HEK293 (cell line): ENCODE data around the gene BICRA.

Experiments
- MZF1 ChIP-seq: fragments of 450-650 bp; formaldehyde crosslinking; IDR thresholded peaks from 2 replicates; pipeline ENCODE4 v1.5.1; 2017; ENCODE audit warnings: missing biosample characterization, missing genetic modification characterization, borderline replicate concordance
- YY1 ChIP-seq: fragments of 450-650 bp; formaldehyde crosslinking; IDR thresholded peaks from 2 replicates; pipeline ENCODE4 v1.5.1; 2018; ENCODE audit warnings: missing biosample characterization, missing genetic modification characterization
- ZNF10 ChIP-seq: fragments of 450-650 bp; formaldehyde crosslinking; IDR thresholded peaks from 2 replicates; pipeline ENCODE4 v1.5.1; 2017; ENCODE audit warnings: missing biosample characterization, missing genetic modification characterization
- ZNF239 ChIP-seq: fragments of 450-650 bp; formaldehyde crosslinking; IDR thresholded peaks from 2 replicates; pipeline ENCODE4 v1.5.1; 2016; ENCODE audit warnings: missing biosample characterization, missing genetic modification characterization
- ZNF274 ChIP-seq, 2 experiments: fragments of 200-500 bp in 1 of 2; fragments of 450-650 bp in 1 of 2; sonication (Bioruptor generic) in 1 of 2; formaldehyde crosslinking in 1 of 2; IDR thresholded peaks; 2 replicates each; pipeline versions ENCODE4 v1.5.1 to v1.6.1; 2014 to 2016; ENCODE audit warnings: borderline replicate concordance in 1 of 2, inconsistent platforms in 1 of 2, low read length in 1 of 2, missing biosample characterization in 1 of 2, missing genetic modification characterization in 1 of 2
- ZNF391 ChIP-seq: fragments of 450-650 bp; formaldehyde crosslinking; IDR thresholded peaks from 2 replicates; pipeline ENCODE4 v1.5.1; 2016; ENCODE audit warnings: low read depth, missing biosample characterization, missing genetic modification characterization, borderline replicate concordance
- ZNF530 ChIP-seq: fragments of 450-650 bp; formaldehyde crosslinking; IDR thresholded peaks from 2 replicates; pipeline ENCODE4 v1.5.1; 2016; ENCODE audit warnings: low read depth, missing biosample characterization, missing genetic modification characterization
- ZNF548 ChIP-seq: fragments of 450-650 bp; formaldehyde crosslinking; IDR thresholded peaks from 2 replicates; pipeline ENCODE4 v1.5.1; 2016; ENCODE audit warnings: missing biosample characterization, missing genetic modification characterization
- ZNF629 ChIP-seq: fragments of 450-650 bp; formaldehyde crosslinking; IDR thresholded peaks from 2 replicates; pipeline ENCODE4 v1.5.1; 2017; ENCODE audit warnings: missing biosample characterization, missing genetic modification characterization
- ZNF677 ChIP-seq: fragments of 450-650 bp; IDR thresholded peaks from 2 replicates; pipeline ENCODE4 v1.5.0; 2018; ENCODE audit warnings: missing biosample characterization, mild to moderate bottlenecking, missing genetic modification characterization, moderate library complexity
- ZNF707 ChIP-seq: fragments of 450-650 bp; formaldehyde crosslinking; IDR thresholded peaks from 2 replicates; pipeline ENCODE4 v1.5.1; 2016; ENCODE audit warnings: missing biosample characterization, missing genetic modification characterization
- TF ChIP-seq, protein P1 (sequence below): fragments of 450-650 bp; formaldehyde crosslinking; IDR thresholded peaks from 2 replicates; pipeline ENCODE4 v1.5.1; 2016; ENCODE audit warnings: missing biosample characterization, missing genetic modification characterization
- TF ChIP-seq, protein P2 (sequence below): fragments of 450-650 bp; formaldehyde crosslinking; IDR thresholded peaks from 2 replicates; pipeline ENCODE4 v1.5.1; 2016; ENCODE audit warnings: missing biosample characterization, missing genetic modification characterization, borderline replicate concordance

DNA sequence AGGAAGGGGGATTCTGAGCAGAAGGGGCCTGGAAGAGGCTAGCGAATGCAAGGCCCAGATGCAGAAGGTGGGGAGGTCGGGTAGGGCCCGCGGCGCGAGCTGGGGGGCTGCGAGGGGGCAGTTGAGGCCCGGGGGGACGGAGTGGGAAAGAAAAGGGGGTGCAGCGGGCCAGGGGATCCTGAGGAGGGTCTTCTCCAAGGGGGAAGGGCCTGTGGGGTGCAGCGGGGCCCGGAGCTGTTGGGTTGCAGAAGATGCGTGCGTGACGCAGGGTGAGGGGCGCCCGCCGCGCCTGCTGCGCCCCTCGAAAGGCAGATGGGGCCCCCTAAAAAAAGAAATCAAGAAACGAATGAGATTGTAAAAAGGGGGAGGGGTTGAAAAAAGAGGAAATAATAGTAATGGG is 36.3 kb upstream of the BICRA start:
- TF ChIP-seq ZNF707 (tag by site-specific recombination) (no peak), ZNF239 (tag by site-specific recombination) (no peak), ZNF548 (tag by site-specific recombination) (no peak), ZNF274 (IDR thresholded peaks at IDR 0.05; ENCODE audit: low read length) (no peak), ZNF274 (tag by site-specific recombination; IDR thresholded peaks at IDR 0.05; ENCODE audit: borderline replicate concordance) (no peak), ZNF677 (tag by site-specific recombination) (no peak), MZF1 (tag by site-specific recombination) (no peak), ZNF10 (tag by site-specific recombination) (no peak), ZNF629 (no peak), ZNF391 (tag by site-specific recombination) (no peak), ZNF530 (no peak), YY1 (no peak)
- TF ChIP-seq, protein P1, sequence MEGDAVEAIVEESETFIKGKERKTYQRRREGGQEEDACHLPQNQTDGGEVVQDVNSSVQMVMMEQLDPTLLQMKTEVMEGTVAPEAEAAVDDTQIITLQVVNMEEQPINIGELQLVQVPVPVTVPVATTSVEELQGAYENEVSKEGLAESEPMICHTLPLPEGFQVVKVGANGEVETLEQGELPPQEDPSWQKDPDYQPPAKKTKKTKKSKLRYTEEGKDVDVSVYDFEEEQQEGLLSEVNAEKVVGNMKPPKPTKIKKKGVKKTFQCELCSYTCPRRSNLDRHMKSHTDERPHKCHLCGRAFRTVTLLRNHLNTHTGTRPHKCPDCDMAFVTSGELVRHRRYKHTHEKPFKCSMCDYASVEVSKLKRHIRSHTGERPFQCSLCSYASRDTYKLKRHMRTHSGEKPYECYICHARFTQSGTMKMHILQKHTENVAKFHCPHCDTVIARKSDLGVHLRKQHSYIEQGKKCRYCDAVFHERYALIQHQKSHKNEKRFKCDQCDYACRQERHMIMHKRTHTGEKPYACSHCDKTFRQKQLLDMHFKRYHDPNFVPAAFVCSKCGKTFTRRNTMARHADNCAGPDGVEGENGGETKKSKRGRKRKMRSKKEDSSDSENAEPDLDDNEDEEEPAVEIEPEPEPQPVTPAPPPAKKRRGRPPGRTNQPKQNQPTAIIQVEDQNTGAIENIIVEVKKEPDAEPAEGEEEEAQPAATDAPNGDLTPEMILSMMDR (tag by site-specific recombination), result no peak
- TF ChIP-seq, protein P2, sequence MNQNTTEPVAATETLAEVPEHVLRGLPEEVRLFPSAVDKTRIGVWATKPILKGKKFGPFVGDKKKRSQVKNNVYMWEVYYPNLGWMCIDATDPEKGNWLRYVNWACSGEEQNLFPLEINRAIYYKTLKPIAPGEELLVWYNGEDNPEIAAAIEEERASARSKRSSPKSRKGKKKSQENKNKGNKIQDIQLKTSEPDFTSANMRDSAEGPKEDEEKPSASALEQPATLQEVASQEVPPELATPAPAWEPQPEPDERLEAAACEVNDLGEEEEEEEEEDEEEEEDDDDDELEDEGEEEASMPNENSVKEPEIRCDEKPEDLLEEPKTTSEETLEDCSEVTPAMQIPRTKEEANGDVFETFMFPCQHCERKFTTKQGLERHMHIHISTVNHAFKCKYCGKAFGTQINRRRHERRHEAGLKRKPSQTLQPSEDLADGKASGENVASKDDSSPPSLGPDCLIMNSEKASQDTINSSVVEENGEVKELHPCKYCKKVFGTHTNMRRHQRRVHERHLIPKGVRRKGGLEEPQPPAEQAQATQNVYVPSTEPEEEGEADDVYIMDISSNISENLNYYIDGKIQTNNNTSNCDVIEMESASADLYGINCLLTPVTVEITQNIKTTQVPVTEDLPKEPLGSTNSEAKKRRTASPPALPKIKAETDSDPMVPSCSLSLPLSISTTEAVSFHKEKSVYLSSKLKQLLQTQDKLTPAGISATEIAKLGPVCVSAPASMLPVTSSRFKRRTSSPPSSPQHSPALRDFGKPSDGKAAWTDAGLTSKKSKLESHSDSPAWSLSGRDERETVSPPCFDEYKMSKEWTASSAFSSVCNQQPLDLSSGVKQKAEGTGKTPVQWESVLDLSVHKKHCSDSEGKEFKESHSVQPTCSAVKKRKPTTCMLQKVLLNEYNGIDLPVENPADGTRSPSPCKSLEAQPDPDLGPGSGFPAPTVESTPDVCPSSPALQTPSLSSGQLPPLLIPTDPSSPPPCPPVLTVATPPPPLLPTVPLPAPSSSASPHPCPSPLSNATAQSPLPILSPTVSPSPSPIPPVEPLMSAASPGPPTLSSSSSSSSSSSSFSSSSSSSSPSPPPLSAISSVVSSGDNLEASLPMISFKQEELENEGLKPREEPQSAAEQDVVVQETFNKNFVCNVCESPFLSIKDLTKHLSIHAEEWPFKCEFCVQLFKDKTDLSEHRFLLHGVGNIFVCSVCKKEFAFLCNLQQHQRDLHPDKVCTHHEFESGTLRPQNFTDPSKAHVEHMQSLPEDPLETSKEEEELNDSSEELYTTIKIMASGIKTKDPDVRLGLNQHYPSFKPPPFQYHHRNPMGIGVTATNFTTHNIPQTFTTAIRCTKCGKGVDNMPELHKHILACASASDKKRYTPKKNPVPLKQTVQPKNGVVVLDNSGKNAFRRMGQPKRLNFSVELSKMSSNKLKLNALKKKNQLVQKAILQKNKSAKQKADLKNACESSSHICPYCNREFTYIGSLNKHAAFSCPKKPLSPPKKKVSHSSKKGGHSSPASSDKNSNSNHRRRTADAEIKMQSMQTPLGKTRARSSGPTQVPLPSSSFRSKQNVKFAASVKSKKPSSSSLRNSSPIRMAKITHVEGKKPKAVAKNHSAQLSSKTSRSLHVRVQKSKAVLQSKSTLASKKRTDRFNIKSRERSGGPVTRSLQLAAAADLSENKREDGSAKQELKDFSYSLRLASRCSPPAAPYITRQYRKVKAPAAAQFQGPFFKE (tag by site-specific recombination), result no peak
